ENCODE data around the gene ZNF691. TPM values are rescaled to one million over a fixed set of nuclear protein-coding genes. Genes with fewer than 3 reads are reported as not detected.

Gene ZNF691
- 0.29 and 2.4 TPM in 2 replicates for polyA plus RNA-seq

GRCh38 chr1:42846257-42847110 lies at the start of gene ZNF691:
Gene ZNF691 (plus strand): TSS chr1:42846613. CDS start chr1:42849659, 3,046 bp downstream.

GRCh38 chr1:42816585-42817439 lies 29.6 kb upstream of the ZNF691 start, which contains the start of the genes ERMAP and SVBP:
Gene ERMAP (plus strand): TSS chr1:42817122. CDS start chr1:42830449, 13,327 bp downstream.
Gene SVBP (minus strand): TSS chr1:42817397. CDS start chr1:42816544, 853 bp downstream.

Other genes with a start within 250 kb of the ZNF691 start
- gene PPIH, start 188.2 kb upstream of the ZNF691 start, polyA plus RNA-seq, result 33.0 and 47.1 TPM in 2 replicates
- 43.8 and 52.3 TPM in 2 replicates for gene YBX1, start 164.2 kb upstream of the ZNF691 start, polyA plus RNA-seq
- not detected in 2 replicates for gene CLDN19, start 106.4 kb upstream of the ZNF691 start, polyA plus RNA-seq
- not detected in 2 replicates for gene P3H1, start 79.6 kb upstream of the ZNF691 start, polyA plus RNA-seq
- gene C1orf50, start 79.4 kb upstream of the ZNF691 start, polyA plus RNA-seq, result 1.7 and 4.1 TPM in 2 replicates
- not detected in 2 replicates for gene TMEM269, start 61.6 kb upstream of the ZNF691 start, polyA plus RNA-seq
- gene ERMAP, start 29.5 kb upstream of the ZNF691 start, polyA plus RNA-seq, result 0.95 and 4.3 TPM in 2 replicates
- 40.0 and 48.9 TPM in 2 replicates for gene SVBP, start 29.2 kb upstream of the ZNF691 start, polyA plus RNA-seq
- gene SLC2A1, start 112.3 kb downstream of the ZNF691 start, polyA plus RNA-seq, result 7.5 and 8.7 TPM in 2 replicates

Measured in Purkinje cell (primary cell).